Neutrophil (primary cell): Measurements from ENCODE around the gene PCGF2.
A peak's percentile ranks its signal among the peaks of the same experiment; 100 is the strongest.

Experiments
- H3K27ac ChIP-seq: fragments of 200-600 bp; sonication (generic); 2 replicates; pipeline ENCODE4 v1.5.1; 2016; ENCODE audit warnings: mild to moderate bottlenecking, moderate library complexity
- H3K27me3 ChIP-seq: fragments of 200-600 bp; sonication (generic); 2 replicates; pipeline ENCODE4 v1.6.0; 2016; ENCODE audit warnings: mild to moderate bottlenecking
- H3K36me3 ChIP-seq: fragments of 200-600 bp; sonication (generic); 2 replicates; pipeline ENCODE4 v1.5.1; 2017
- H3K4me1 ChIP-seq, 2 experiments: fragments of 200-600 bp in 1 of 2; sonication (generic) in 1 of 2; 1 replicate in 1 of 2; 2 replicates in 1 of 2; pipeline versions ENCODE4 v1.5.1 to v1.6.1; 2013 to 2016; ENCODE audit warnings: low read depth in 1 of 2, low read length in 1 of 2, mild to moderate bottlenecking in 1 of 2, moderate library complexity in 1 of 2; ENCODE audit not compliant: control insufficient read depth in 1 of 2, insufficient read depth in 1 of 2
- H3K4me3 ChIP-seq, 2 experiments: fragments of 200-600 bp in 1 of 2; sonication (generic) in 1 of 2; 1 replicate in 1 of 2; 2 replicates in 1 of 2; pipeline ENCODE4 v1.5.1; 2013 to 2016; ENCODE audit warnings: low read depth in 1 of 2, low read length in 1 of 2, mild to moderate bottlenecking in 1 of 2, moderate library complexity in 1 of 2
- H3K9me3 ChIP-seq: fragments of 200-600 bp; sonication (generic); 2 replicates; pipeline ENCODE4 v1.5.1; 2016
- TF ChIP-seq, protein P1 (sequence below): fragments of 200-600 bp; sonication (generic); IDR thresholded peaks from 2 replicates; pipeline ENCODE4 v1.5.1; 2016; ENCODE audit warnings: antibody characterized with exemption

PCGF2 gene

DNA sequence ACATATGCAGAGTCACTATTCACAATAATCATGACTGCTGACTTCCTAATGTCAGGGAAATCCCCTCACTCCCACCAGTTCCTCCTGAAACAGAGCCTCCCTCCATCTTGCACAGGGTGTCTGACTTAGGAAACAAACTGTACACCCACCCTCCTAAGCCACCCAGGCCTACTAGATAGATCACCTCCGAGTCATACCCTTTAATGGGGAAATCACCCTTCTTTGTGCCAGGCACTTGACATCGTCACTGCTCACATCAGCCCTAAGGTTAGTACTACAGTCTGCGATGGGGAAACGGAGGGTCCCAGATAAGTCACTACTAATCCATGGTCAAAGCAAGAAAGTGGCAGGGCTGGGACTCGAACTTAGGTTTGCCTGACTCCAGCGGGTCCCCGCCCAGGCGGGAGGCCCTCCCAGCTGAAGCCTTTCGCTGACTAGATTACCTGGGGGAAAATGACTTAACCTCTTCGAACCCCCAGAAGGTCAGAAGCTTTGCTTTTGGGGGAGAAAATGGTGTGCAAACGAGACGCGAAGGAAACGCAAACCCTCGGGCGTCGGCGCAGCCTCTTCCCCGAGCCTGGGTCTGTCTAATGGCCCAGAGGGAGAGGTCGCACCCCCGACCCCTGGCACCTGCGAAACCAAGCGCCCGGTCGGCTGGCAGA, 46.5 kb downstream of the PCGF2 start:
- TF ChIP-seq, protein P1, sequence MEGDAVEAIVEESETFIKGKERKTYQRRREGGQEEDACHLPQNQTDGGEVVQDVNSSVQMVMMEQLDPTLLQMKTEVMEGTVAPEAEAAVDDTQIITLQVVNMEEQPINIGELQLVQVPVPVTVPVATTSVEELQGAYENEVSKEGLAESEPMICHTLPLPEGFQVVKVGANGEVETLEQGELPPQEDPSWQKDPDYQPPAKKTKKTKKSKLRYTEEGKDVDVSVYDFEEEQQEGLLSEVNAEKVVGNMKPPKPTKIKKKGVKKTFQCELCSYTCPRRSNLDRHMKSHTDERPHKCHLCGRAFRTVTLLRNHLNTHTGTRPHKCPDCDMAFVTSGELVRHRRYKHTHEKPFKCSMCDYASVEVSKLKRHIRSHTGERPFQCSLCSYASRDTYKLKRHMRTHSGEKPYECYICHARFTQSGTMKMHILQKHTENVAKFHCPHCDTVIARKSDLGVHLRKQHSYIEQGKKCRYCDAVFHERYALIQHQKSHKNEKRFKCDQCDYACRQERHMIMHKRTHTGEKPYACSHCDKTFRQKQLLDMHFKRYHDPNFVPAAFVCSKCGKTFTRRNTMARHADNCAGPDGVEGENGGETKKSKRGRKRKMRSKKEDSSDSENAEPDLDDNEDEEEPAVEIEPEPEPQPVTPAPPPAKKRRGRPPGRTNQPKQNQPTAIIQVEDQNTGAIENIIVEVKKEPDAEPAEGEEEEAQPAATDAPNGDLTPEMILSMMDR: no peak
- peak overlapping the region; percentile 93 for H3K27ac ChIP-seq
- H3K36me3 ChIP-seq: no peaks in the 10 kb centered on the region
- peak overlapping the region; percentile 86 to 93 for H3K4me3 ChIP-seq
- peaks cover 39% of the 10 kb centered on the region for H3K27me3 ChIP-seq
- peaks cover 51 to 54% of the 10 kb centered on the region in 2 experiments for H3K4me1 ChIP-seq
- H3K9me3 ChIP-seq: no peaks in the 10 kb centered on the region

DNA sequence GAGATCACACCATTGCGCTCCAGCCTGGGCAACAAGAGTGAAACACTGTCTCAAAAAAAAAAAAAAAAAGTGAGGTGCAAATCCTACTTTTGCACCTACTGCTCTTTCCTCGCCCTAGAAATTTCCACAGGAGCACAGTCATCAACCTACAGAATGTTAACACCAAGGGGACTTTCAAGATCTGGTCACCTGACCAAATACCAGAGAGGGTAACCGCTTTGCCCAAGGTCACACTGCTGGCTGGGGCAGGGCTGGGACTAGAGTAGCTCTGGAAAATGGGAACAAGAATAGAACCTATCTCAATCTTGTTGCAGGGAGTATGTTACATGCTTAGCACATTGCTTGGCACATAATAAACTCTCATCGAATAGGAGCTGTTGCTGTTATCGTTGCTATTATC, 49.4 kb downstream of the PCGF2 start:
- H3K4me3 ChIP-seq: no peak overlapping the region
- H3K27ac ChIP-seq: no peak overlapping the region
- H3K36me3 ChIP-seq: no peaks in the 10 kb centered on the region
- TF ChIP-seq, protein P1: no peak
- peaks cover 33 to 34% of the 10 kb centered on the region in 2 experiments for H3K4me1 ChIP-seq
- H3K9me3 ChIP-seq: no peaks in the 10 kb centered on the region
- peaks cover 28% of the 10 kb centered on the region for H3K27me3 ChIP-seq

DNA sequence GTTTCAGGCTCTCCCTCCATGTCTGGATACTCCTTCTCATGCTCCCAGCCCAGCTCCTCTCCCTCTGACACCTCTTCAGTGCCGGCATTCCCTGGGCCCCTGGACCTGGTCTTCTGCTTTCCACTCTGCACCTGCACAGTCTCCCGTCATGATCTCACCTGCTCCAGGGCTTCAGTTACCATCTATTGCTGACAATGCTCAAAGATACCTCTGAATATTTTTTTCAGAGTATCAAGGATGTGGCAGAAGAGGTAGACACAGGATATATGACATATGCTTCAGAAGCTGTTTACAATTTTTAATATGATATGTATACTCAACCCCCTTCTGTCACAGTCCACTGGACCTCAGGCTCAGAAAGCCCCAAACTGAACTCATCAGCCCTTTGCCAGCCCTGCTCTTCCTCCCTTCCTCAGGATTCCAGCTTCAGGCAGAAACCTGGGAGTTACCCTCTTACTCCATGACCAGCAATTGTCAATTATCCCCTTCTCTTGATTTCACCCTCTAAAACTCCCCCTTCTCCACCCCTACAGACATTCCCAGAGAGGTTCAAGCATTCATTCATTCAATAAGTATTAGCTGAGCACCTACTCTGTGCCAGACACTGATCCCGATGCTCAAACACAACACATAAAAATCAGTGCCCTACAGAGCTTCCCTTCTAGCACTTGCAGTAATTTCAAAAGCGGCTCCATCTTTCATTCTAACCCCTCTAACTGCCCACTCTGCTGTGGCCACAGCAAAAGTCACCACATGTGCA, 50.9 kb downstream of the PCGF2 start:
- H3K4me3 ChIP-seq: no peak overlapping the region
- TF ChIP-seq, protein P1: no peak
- H3K9me3 ChIP-seq: no peaks in the 10 kb centered on the region
- H3K27ac ChIP-seq: no peak overlapping the region
- peaks cover 28% of the 10 kb centered on the region for H3K27me3 ChIP-seq
- H3K36me3 ChIP-seq: no peaks in the 10 kb centered on the region
- H3K4me1 ChIP-seq: peaks cover 18 to 19% of the 10 kb centered on the region in 2 experiments

DNA sequence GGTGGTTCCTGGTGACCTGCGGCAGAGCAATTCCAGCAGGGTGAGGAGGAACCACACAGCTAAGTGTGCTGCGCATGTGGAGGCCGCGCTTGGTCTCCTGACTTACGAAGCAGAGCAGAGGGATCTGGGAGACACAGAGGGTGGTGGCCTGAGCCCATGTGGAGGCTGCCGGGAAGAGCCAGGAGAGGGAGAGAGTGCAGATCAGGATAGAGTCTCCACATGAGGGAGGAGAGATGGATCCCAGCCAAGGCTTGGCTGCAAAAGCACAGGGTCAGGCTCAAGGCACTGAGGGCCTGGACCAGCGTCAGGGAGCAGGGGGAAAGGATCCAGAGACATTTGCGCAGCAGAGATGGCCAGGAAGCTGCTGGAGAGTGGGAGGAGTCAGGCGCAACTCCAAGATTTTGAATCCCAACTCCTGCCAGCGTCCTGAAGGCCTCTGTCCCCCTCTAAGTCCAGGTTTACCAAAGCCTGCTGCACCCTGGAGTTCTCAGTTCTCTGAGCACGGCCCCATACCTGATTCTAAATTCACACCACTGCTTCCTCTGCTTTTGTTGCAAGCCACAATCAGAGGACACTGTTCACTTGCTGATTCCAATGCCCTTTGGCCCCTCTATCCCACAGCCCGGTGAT, 54.3 kb downstream of the PCGF2 start:
- H3K27me3 ChIP-seq: peaks cover 18% of the 10 kb centered on the region
- H3K4me3 ChIP-seq: no peak overlapping the region
- no peaks in the 10 kb centered on the region for H3K4me1 ChIP-seq
- H3K9me3 ChIP-seq: no peaks in the 10 kb centered on the region
- no peaks in the 10 kb centered on the region for H3K36me3 ChIP-seq
- no peak overlapping the region for H3K27ac ChIP-seq
- TF ChIP-seq, protein P1: no peak

DNA sequence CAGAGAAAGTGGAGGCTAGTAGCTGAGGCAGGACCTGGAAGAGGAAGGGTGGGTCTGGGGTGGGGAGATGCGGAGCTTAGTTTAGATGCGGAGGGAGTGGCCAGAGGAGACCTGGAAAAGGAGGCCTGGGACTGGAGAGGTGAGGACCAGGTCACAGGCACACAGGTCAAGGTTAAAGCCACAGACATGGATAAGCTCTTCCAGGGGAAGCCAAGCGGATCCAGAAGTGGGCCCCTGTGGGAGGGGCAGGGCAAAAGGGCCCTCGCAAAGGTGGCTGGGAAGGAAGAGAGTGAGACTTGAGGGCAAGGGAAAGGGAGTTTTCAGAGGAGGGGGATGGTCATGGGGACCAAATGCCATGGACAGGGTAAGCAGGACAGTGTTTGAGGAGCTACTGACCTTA, 57.0 kb downstream of the PCGF2 start:
- Histone ChIP-seq H3K36me3 (no peaks in the 10 kb centered on the region), H3K4me3 (no peak overlapping the region), H3K27ac (no peak overlapping the region), H3K27me3 (peaks cover 13% of the 10 kb centered on the region), H3K4me1 (no peaks in the 10 kb centered on the region), H3K9me3 (no peaks in the 10 kb centered on the region)
- TF ChIP-seq, protein P1: no peak
